ENCODE results near the gene MED13L. TPM values are rescaled to one million over a fixed set of nuclear protein-coding genes. Genes with fewer than 3 reads are reported as not detected.

Gene MED13L
- total RNA-seq, 2 experiments from 2014 or later, result 42.4 to 46.0 TPM

- Mint-ChIP-seq H3K4me1 (ENCODE audit: low read depth) (peaks cover 50% of the 10 kb centered on the region), H3K27me3 (ENCODE audit: low read depth) (no peaks in the 10 kb centered on the region), H3K9me3 (no peaks in the 10 kb centered on the region), H3K27ac (no peak overlapping the region), H3K36me3 (ENCODE audit: low read depth) (no peaks in the 10 kb centered on the region), H3K4me3 (no peak overlapping the region)
- CTCF ChIA-PET, result no interaction called here
- intact Hi-C loops (cut with micrococcal nuclease), result no loop called here
- no peak for DNase-seq
Observed at GRCh38 chr12:116180448-116180847, 97.0 kb downstream of the MED13L start.

GRCh38 chr12:116179384-116179783 lies 98.1 kb downstream of the MED13L start:
- no peak for DNase-seq
- H3K4me1 Mint-ChIP-seq (ENCODE audit: low read depth), result peaks cover 49% of the 10 kb centered on the region
- no peak overlapping the region for H3K27ac Mint-ChIP-seq
- H3K4me3 Mint-ChIP-seq, result no peak overlapping the region
- CTCF ChIA-PET, result interaction anchor here (0.6 kb wide), 1 partner anchor 27 kb away, joined by 4 read pairs; no protein-coding TSS in a partner anchor
- intact Hi-C loops (cut with micrococcal nuclease), result no loop called here
- H3K9me3 Mint-ChIP-seq, result no peaks in the 10 kb centered on the region
- H3K27me3 Mint-ChIP-seq (ENCODE audit: low read depth), result no peaks in the 10 kb centered on the region
- no peaks in the 10 kb centered on the region for H3K36me3 Mint-ChIP-seq (ENCODE audit: low read depth)

GRCh38 chr12:116177017-116177416 lies 100.5 kb downstream of the MED13L start:
- no peak for DNase-seq
- H3K27me3 Mint-ChIP-seq (ENCODE audit: low read depth), result no peaks in the 10 kb centered on the region
- intact Hi-C loops (cut with micrococcal nuclease), result no loop called here
- H3K9me3 Mint-ChIP-seq, result no peaks in the 10 kb centered on the region
- CTCF ChIA-PET, result interaction anchor here (0.7 kb wide), 1 partner anchor 10 kb away, joined by 5 read pairs; no protein-coding TSS in a partner anchor
- H3K36me3 Mint-ChIP-seq (ENCODE audit: low read depth), result no peaks in the 10 kb centered on the region
- no peak overlapping the region for H3K4me3 Mint-ChIP-seq
- H3K27ac Mint-ChIP-seq, result no peak overlapping the region
- peaks cover 52% of the 10 kb centered on the region for H3K4me1 Mint-ChIP-seq (ENCODE audit: low read depth)

DNA sequence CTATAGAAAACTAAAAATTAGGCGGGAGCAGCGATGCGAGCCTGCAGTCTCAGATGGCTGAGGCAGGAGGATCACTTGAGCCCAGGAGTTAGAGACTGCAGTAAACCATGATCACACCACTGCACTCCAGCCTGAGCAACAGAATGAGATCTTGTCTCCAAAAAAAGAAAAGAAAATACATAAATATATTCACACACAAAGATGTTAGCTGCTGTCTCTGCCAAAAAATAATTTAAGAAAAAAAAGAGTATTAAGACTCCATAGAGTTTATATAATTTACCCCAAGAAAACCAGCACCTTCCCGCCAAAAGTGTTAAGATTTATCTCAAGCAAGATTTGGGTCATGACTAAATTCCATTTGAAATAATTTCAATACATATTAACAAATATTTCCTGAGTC lies 102.6 kb downstream of the MED13L start:
- no peaks in the 10 kb centered on the region for H3K27me3 Mint-ChIP-seq (ENCODE audit: low read depth)
- H3K4me3 Mint-ChIP-seq, result no peak overlapping the region
- H3K27ac Mint-ChIP-seq, result no peak overlapping the region
- CTCF ChIA-PET, result interaction anchor here (1.2 to 1.9 kb wide), 3 partner anchors 9 to 47 kb away, joined by 3 to 5 read pairs (median 3); no protein-coding TSS in a partner anchor
- peaks cover 59% of the 10 kb centered on the region for H3K4me1 Mint-ChIP-seq (ENCODE audit: low read depth)
- no peaks in the 10 kb centered on the region for H3K36me3 Mint-ChIP-seq (ENCODE audit: low read depth)
- H3K9me3 Mint-ChIP-seq, result no peaks in the 10 kb centered on the region
- intact Hi-C loops (cut with micrococcal nuclease), result no loop called here
- no peak for DNase-seq

DNA sequence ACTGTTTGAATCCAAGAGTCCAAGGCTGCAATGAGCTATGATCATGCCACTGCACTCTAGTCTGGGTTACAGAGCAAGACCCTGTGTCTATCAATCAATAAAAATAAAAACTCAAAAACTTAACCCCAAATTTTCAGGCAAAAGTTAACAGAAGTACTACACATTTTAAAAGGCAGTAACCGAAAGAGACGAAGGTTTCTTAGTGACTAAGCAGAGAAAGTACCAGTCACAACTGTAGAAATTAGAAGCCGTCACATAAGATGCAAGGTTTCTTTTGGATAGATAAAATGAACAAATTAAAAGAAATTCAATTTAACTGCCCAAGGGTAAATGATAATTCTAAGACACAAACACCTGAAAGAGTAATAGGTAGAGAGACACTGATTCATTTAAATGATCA lies 103.5 kb downstream of the MED13L start:
- intact Hi-C loops (cut with micrococcal nuclease), result no loop called here
- H3K4me3 Mint-ChIP-seq, result no peak overlapping the region

DNA sequence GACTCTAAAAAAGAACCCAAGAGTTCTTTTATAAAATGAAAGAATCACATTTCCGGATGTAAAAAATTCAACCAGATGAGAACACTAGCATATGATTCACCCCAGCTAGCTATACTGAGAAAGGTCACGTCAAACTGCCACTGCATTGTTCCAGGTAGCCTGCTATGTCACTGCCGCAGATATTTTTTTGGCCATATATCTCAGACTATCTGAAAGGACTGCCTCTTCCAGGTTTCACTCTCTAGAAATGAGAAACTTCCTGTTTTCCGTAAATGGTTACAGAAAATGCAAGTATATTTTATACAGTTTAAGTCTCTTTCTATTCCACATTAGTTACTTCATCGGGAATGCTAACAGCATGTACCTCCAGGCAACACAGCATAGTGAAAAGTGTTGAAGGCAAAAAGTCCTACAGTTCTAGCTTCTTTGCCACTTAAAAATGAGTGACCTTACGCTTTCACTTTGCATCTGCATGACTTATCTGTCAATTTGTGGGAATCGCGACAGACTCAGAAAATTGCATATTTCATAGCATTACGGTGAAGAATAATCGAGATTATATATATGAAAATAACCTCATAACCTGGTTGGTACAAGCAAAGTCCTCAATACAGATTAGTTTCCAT lies 105.2 kb downstream of the MED13L start:
- peak; percentile 78 for DNase-seq
- peaks cover 67% of the 10 kb centered on the region for H3K4me1 Mint-ChIP-seq (ENCODE audit: low read depth)
- CTCF ChIA-PET, result interaction anchor here (0.9 to 1.3 kb wide), 4 partner anchors 24 to 75 kb away, joined by 3 to 4 read pairs (median 3); no protein-coding TSS in a partner anchor
- no peaks in the 10 kb centered on the region for H3K27me3 Mint-ChIP-seq (ENCODE audit: low read depth)
- no peaks in the 10 kb centered on the region for H3K9me3 Mint-ChIP-seq
- H3K27ac Mint-ChIP-seq, result peak overlapping the region; percentile 92
- intact Hi-C loops (cut with micrococcal nuclease), result loop anchor here (1.0 kb wide), 7 partner anchors 8 to 387 kb away; partner anchors contain the start of gene MAP1LC3B2
- peak overlapping the region; percentile 58 for H3K4me3 Mint-ChIP-seq
- no peaks in the 10 kb centered on the region for H3K36me3 Mint-ChIP-seq (ENCODE audit: low read depth)

More for the DNA sequence above, 103.5 kb downstream of the MED13L start:
- Mint-ChIP-seq H3K36me3 (ENCODE audit: low read depth) (no peaks in the 10 kb centered on the region), H3K4me1 (ENCODE audit: low read depth) (peaks cover 63% of the 10 kb centered on the region), H3K9me3 (no peaks in the 10 kb centered on the region), H3K27ac (no peak overlapping the region), H3K27me3 (ENCODE audit: low read depth) (no peaks in the 10 kb centered on the region)
- CTCF ChIA-PET, result interaction anchor here (1.2 to 1.9 kb wide), 3 partner anchors 10 to 46 kb away, joined by 3 to 5 read pairs (median 3); no protein-coding TSS in a partner anchor
- no peak for DNase-seq

GRCh38 chr12:116171549-116171948 lies 105.9 kb downstream of the MED13L start:
- Mint-ChIP-seq H3K4me1 (ENCODE audit: low read depth) (peaks cover 63% of the 10 kb centered on the region), H3K9me3 (no peaks in the 10 kb centered on the region), H3K36me3 (ENCODE audit: low read depth) (no peaks in the 10 kb centered on the region), H3K27me3 (ENCODE audit: low read depth) (no peaks in the 10 kb centered on the region), H3K27ac (peak overlapping the region; percentile 92), H3K4me3 (peak overlapping the region; percentile 58)
- CTCF ChIA-PET, result interaction anchor here (1.0 to 1.5 kb wide), 4 partner anchors 23 to 36 kb away, joined by 3 to 4 read pairs (median 3); no protein-coding TSS in a partner anchor
- DNase-seq, result no peak
- intact Hi-C loops (cut with micrococcal nuclease), result no loop called here

GRCh38 chr12:116169071-116169470 lies 108.4 kb downstream of the MED13L start:
- no peak for DNase-seq
- peaks cover 65% of the 10 kb centered on the region for H3K4me1 Mint-ChIP-seq (ENCODE audit: low read depth)
- H3K36me3 Mint-ChIP-seq (ENCODE audit: low read depth), result no peaks in the 10 kb centered on the region
- H3K9me3 Mint-ChIP-seq, result no peaks in the 10 kb centered on the region
- H3K4me3 Mint-ChIP-seq, result no peak overlapping the region
- intact Hi-C loops (cut with micrococcal nuclease), result no loop called here
- CTCF ChIA-PET, result no interaction called here
- H3K27ac Mint-ChIP-seq, result no peak overlapping the region
- H3K27me3 Mint-ChIP-seq (ENCODE audit: low read depth), result no peaks in the 10 kb centered on the region

GRCh38 chr12:116166306-116166705 lies 111.2 kb downstream of the MED13L start:
- Mint-ChIP-seq H3K36me3 (ENCODE audit: low read depth) (no peaks in the 10 kb centered on the region), H3K4me3 (no peak overlapping the region), H3K27me3 (ENCODE audit: low read depth) (no peaks in the 10 kb centered on the region), H3K4me1 (ENCODE audit: low read depth) (peaks cover 51% of the 10 kb centered on the region), H3K27ac (no peak overlapping the region), H3K9me3 (no peaks in the 10 kb centered on the region)
- no peak for DNase-seq
- intact Hi-C loops (cut with micrococcal nuclease), result no loop called here
- CTCF ChIA-PET, result no interaction called here

GRCh38 chr12:116165036-116165425 lies 112.5 kb downstream of the MED13L start:
- Mint-ChIP-seq H3K36me3 (ENCODE audit: low read depth) (no peaks in the 10 kb centered on the region), H3K27me3 (ENCODE audit: low read depth) (no peaks in the 10 kb centered on the region), H3K9me3 (no peaks in the 10 kb centered on the region), H3K27ac (no peak overlapping the region), H3K4me1 (ENCODE audit: low read depth) (peaks cover 52% of the 10 kb centered on the region), H3K4me3 (no peak overlapping the region)
- intact Hi-C loops (cut with micrococcal nuclease), result no loop called here
- CTCF ChIA-PET, result interaction anchor here (1.3 kb wide), 1 partner anchor 71 kb away, joined by 5 read pairs; no protein-coding TSS in a partner anchor
- no peak for DNase-seq

DNA sequence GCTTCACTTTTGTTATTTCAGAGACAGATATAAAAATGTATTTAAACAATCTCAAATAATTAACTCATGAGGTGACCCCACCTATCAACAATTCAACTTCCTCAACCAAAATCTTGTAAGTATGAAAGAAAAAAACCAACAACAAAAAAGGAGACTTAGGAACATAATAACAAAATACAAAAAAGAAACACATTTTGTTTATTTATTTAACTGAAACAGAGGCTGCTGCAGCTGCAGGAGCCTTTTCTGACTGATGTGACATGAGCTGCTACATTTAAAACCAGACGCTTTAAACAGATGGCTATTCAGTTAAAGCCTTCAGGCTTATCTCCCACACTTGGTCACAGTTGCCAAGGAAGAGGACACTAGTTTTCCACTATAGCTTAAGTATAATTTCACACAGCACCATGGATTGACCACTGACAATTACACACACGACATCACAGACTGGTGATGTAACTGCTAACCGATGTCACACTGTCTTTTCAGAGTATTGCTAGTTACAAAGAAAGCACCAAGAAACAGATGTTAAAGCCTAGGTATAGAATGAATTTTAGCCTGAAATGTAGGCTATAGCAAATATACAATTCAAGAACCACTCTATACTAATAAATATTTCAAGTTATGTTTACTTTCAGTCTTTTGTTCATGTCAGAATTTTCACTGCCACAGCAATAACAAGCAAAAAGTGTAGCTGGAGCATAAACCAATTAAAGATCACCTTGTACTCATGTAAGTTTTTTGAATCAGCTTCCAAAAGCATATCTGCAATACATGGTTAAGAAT lies 113.0 kb downstream of the MED13L start:
- no peaks in the 10 kb centered on the region for H3K36me3 Mint-ChIP-seq (ENCODE audit: low read depth)
- no peak for DNase-seq
- H3K27ac Mint-ChIP-seq, result peak overlapping the region; percentile 18
- H3K9me3 Mint-ChIP-seq, result no peaks in the 10 kb centered on the region
- H3K27me3 Mint-ChIP-seq (ENCODE audit: low read depth), result no peaks in the 10 kb centered on the region
- intact Hi-C loops (cut with micrococcal nuclease), result loop anchor here (1.0 kb wide), 1 partner anchor 8 kb away; no protein-coding TSS in a partner anchor
- CTCF ChIA-PET, result interaction anchor here (0.9 to 1.3 kb wide), 3 partner anchors 27 to 72 kb away, joined by 3 to 5 read pairs (median 5); no protein-coding TSS in a partner anchor
- no peak overlapping the region for H3K4me3 Mint-ChIP-seq
- H3K4me1 Mint-ChIP-seq (ENCODE audit: low read depth), result peaks cover 49% of the 10 kb centered on the region

GRCh38 chr12:116162071-116162470 lies 115.4 kb downstream of the MED13L start:
- no peak for DNase-seq
- Mint-ChIP-seq H3K27me3 (ENCODE audit: low read depth) (no peaks in the 10 kb centered on the region), H3K4me3 (no peak overlapping the region), H3K27ac (no peak overlapping the region), H3K36me3 (ENCODE audit: low read depth) (no peaks in the 10 kb centered on the region), H3K4me1 (ENCODE audit: low read depth) (peaks cover 55% of the 10 kb centered on the region), H3K9me3 (no peaks in the 10 kb centered on the region)
- CTCF ChIA-PET, result interaction anchor here (0.6 kb wide), 1 partner anchor 163 kb away, joined by 3 read pairs; no protein-coding TSS in a partner anchor
- intact Hi-C loops (cut with micrococcal nuclease), result no loop called here
